ENCODE measurements around the gene DNAJC17. TPM values are rescaled to one million over a fixed set of nuclear protein-coding genes. Genes with fewer than 3 reads are reported as not detected.

Gene DNAJC17
- polyA plus RNA-seq, 2 of the 4 experiments (the other 2 are of a cell fraction), result 22.3 to 24.4 TPM

DNA sequence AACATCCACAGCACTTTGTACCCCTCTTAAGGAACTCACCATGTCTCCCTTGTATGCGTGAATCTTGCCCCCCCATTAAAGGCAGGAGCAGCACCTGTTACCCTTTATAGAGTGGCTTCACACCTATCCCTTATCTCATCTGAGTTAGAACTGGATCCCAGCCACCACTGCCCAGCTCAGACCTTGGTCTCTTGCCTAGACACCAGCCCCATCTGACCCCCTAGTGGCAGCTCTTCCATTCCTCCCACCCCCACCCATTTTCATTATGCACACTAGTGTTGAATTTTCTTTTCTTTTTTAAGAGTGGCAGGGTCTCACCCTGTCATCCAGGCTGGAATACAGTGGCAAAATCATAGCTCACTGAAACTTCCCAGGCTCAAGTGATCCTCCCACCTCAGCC, 3.6 kb downstream of the DNAJC17 start:
- TF ChIP-seq CHD4 (IDR thresholded peaks at IDR 0.05; ENCODE audit: borderline replicate concordance) (no peak), EHMT2 (IDR thresholded peaks at IDR 0.05; ENCODE audit: low read depth) (no peak), RARB (CRISPR knock-in tag; IDR thresholded peaks at IDR 0.05) (no peak)
- TF ChIP-seq, protein P1, sequence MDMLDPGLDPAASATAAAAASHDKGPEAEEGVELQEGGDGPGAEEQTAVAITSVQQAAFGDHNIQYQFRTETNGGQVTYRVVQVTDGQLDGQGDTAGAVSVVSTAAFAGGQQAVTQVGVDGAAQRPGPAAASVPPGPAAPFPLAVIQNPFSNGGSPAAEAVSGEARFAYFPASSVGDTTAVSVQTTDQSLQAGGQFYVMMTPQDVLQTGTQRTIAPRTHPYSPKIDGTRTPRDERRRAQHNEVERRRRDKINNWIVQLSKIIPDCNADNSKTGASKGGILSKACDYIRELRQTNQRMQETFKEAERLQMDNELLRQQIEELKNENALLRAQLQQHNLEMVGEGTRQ (IDR thresholded peaks at IDR 0.05), result no peak
- DNase-seq (ENCODE audit: low read depth in 1 of 2, low spot score in 1 of 2) (no peak), ATAC-seq (no peak), FAIRE-seq (no peak)
- WGBS (ENCODE audit: missing lambda C conversion rate), result 93% methylated on average over 1 of the region's 1 CpG
- Histone ChIP-seq H3K9me3 (no peaks in the 10 kb centered on the region), H3K4me3 (no peak overlapping the region), H3K27ac (no peak overlapping the region), H3K4me1 (peaks cover 14% of the 10 kb centered on the region; the same call in 1 of the 3 replicates), H3K4me2 (no peak overlapping the region)
- POLR2A ChIA-PET, result interaction anchor here (0.6 kb wide), 1 partner anchor 11 kb away, joined by 7 read pairs; no protein-coding TSS in a partner anchor
- CTCF ChIA-PET, result interaction anchor here (0.6 to 1.5 kb wide), 2 partner anchors 54 to 138 kb away, joined by 3 to 6 read pairs; no protein-coding TSS in a partner anchor

DNA sequence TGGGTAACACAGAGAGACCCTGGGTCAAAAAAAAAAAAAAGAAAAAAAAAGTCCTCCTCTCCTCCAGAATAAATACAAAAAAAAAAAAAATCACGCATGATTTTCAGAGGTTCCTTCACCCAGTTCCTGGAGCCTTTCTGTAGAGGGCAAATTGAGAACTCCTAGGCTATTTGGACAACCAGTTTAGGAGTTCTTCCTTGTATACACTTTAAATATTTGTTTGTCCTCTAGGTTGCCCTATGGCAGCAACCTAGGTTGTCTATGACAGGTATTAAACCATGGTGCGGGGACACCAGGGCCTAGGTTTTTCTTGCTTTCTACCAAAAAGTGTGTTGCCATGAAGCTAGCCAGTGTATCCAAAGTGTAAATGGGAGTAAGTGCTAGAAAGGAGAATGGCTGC, 4.2 kb downstream of the DNAJC17 start:
- WGBS (ENCODE audit: missing lambda C conversion rate), result 83% methylated on average over 2 of the region's 2 CpGs
- ChIA-PET CTCF (no interaction called here), POLR2A (no interaction called here)
- Histone ChIP-seq H3K9me3 (no peaks in the 10 kb centered on the region), H3K27ac (no peak overlapping the region), H3K4me1 (peaks cover 11% of the 10 kb centered on the region; the same call in 1 of the 3 replicates), H3K4me3 (no peak overlapping the region), H3K4me2 (no peak overlapping the region)
- ATAC-seq (no peak), FAIRE-seq (no peak), DNase-seq (ENCODE audit: low read depth in 1 of 2, low spot score in 1 of 2) (no peak)
- TF ChIP-seq POLR2AphosphoS2 (conservative IDR thresholded peaks at IDR 0.05; ENCODE audit: low read length), result no peak
- TF ChIP-seq, protein P2, sequence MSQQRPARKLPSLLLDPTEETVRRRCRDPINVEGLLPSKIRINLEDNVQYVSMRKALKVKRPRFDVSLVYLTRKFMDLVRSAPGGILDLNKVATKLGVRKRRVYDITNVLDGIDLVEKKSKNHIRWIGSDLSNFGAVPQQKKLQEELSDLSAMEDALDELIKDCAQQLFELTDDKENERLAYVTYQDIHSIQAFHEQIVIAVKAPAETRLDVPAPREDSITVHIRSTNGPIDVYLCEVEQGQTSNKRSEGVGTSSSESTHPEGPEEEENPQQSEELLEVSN (IDR thresholded peaks at IDR 0.05; ENCODE audit: borderline replicate concordance, low read depth), result no peak
- TF ChIP-seq NPAS2 (CRISPR knock-in tag; IDR thresholded peaks at IDR 0.05; ENCODE audit: borderline replicate concordance), result no peak
- TF ChIP-seq, protein P1 (IDR thresholded peaks at IDR 0.05), result no peak
- no peak for TF ChIP-seq TP53 (CRISPR knock-in tag; IDR thresholded peaks at IDR 0.05)
- TF ChIP-seq, protein P3, sequence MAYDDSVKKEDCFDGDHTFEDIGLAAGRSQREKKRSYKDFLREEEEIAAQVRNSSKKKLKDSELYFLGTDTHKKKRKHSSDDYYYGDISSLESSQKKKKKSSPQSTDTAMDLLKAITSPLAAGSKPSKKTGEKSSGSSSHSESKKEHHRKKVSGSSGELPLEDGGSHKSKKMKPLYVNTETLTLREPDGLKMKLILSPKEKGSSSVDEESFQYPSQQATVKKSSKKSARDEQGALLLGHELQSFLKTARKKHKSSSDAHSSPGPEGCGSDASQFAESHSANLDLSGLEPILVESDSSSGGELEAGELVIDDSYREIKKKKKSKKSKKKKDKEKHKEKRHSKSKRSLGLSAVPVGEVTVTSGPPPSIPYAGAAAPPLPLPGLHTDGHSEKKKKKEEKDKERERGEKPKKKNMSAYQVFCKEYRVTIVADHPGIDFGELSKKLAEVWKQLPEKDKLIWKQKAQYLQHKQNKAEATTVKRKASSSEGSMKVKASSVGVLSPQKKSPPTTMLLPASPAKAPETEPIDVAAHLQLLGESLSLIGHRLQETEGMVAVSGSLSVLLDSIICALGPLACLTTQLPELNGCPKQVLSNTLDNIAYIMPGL (CRISPR knock-in tag; IDR thresholded peaks at IDR 0.05; ENCODE audit: borderline replicate concordance), result no peak
- TF ChIP-seq, protein P4, sequence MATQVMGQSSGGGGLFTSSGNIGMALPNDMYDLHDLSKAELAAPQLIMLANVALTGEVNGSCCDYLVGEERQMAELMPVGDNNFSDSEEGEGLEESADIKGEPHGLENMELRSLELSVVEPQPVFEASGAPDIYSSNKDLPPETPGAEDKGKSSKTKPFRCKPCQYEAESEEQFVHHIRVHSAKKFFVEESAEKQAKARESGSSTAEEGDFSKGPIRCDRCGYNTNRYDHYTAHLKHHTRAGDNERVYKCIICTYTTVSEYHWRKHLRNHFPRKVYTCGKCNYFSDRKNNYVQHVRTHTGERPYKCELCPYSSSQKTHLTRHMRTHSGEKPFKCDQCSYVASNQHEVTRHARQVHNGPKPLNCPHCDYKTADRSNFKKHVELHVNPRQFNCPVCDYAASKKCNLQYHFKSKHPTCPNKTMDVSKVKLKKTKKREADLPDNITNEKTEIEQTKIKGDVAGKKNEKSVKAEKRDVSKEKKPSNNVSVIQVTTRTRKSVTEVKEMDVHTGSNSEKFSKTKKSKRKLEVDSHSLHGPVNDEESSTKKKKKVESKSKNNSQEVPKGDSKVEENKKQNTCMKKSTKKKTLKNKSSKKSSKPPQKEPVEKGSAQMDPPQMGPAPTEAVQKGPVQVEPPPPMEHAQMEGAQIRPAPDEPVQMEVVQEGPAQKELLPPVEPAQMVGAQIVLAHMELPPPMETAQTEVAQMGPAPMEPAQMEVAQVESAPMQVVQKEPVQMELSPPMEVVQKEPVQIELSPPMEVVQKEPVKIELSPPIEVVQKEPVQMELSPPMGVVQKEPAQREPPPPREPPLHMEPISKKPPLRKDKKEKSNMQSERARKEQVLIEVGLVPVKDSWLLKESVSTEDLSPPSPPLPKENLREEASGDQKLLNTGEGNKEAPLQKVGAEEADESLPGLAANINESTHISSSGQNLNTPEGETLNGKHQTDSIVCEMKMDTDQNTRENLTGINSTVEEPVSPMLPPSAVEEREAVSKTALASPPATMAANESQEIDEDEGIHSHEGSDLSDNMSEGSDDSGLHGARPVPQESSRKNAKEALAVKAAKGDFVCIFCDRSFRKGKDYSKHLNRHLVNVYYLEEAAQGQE (IDR thresholded peaks at IDR 0.05), result no peak
- no peak for TF ChIP-seq POLR2A (IDR thresholded peaks at IDR 0.05; ENCODE audit: low read length)
- TF ChIP-seq CBX8 (IDR thresholded peaks at IDR 0.05), result no peak

DNA sequence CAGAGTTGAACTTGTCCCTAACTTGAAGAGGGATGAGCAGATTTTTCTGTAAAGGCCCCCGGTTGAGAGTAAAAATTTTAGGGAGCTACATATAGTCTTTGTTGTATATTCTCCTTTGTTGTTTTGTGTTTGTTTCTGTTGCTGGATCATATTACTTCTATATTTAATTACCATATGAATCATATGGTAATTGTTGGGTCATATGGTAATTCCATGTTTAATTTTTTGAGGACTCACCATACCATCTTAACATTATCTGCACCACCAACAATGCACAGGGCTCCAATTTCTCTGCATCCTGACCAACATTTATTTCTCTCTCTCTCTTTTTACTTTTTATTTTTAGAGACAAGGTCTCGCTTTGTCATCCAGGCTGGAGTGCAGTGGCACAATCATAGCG, 7.8 kb downstream of the DNAJC17 start:
- H3K4me1 ChIP-seq, result peaks cover 19% of the 10 kb centered on the region
- H3K4me2 ChIP-seq, result no peak overlapping the region
- CTCF ChIA-PET, result no interaction called here
- DNase-seq (ENCODE audit: low read depth in 1 of 2, low spot score in 1 of 2) (no peak), FAIRE-seq (no peak), ATAC-seq (no peak)
- no peak overlapping the region for H3K4me3 ChIP-seq
- H3K9me3 ChIP-seq, result no peaks in the 10 kb centered on the region
- POLR2A ChIA-PET, result no interaction called here
- H3K27ac ChIP-seq, result 0 out of 6 replicates have a peak overlapping the region, but pooled peaks of 1 of the 2 experiments have one; percentile 35
- 87% methylated on average over 3 of the region's 3 CpGs for WGBS (ENCODE audit: missing lambda C conversion rate)
- TF ChIP-seq BHLHE40 (IDR thresholded peaks at IDR 0.05; ENCODE audit: low read depth, low read length) (no peak), CBX8 (IDR thresholded peaks at IDR 0.05) (no peak), KDM1A (IDR thresholded peaks at IDR 0.05; ENCODE audit: low read depth) (no peak), EHF (CRISPR knock-in tag; IDR thresholded peaks at IDR 0.05) (no peak), SREBF2 (IDR thresholded peaks at IDR 0.05) (no peak), SMC3 (IDR thresholded peaks at IDR 0.05) (no peak), MAZ (IDR thresholded peaks at IDR 0.05; ENCODE audit: borderline replicate concordance, low read depth, low read length) (no peak), HOXA7 (CRISPR knock-in tag; IDR thresholded peaks at IDR 0.05) (no peak), RARB (CRISPR knock-in tag; IDR thresholded peaks at IDR 0.05) (no peak), FOXS1 (CRISPR knock-in tag; IDR thresholded peaks at IDR 0.05) (no peak), CHD2 (IDR thresholded peaks at IDR 0.05; ENCODE audit: low read length, partially characterized antibody) (no peak), ZFP36 (IDR thresholded peaks at IDR 0.05; ENCODE audit: borderline replicate concordance, partially characterized antibody) (no peak), POLR2AphosphoS2 (conservative IDR thresholded peaks at IDR 0.05; ENCODE audit: low read length) (no peak), EHMT2 (IDR thresholded peaks at IDR 0.05; ENCODE audit: low read depth) (no peak)
- TF ChIP-seq, protein P1 (IDR thresholded peaks at IDR 0.05), result no peak
- TF ChIP-seq, protein P5, sequence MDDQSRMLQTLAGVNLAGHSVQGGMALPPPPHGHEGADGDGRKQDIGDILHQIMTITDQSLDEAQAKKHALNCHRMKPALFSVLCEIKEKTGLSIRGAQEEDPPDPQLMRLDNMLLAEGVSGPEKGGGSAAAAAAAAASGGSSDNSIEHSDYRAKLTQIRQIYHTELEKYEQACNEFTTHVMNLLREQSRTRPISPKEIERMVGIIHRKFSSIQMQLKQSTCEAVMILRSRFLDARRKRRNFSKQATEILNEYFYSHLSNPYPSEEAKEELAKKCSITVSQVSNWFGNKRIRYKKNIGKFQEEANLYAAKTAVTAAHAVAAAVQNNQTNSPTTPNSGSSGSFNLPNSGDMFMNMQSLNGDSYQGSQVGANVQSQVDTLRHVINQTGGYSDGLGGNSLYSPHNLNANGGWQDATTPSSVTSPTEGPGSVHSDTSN (IDR thresholded peaks at IDR 0.05), result no peak

All from A549 (cell line).